Naive thymus-derived CD4-positive, alpha-beta T cell (primary cell): ENCODE measurements around the gene EPHB4. TPM values are rescaled to one million over a fixed set of nuclear protein-coding genes. Genes with fewer than 3 reads are reported as not detected.

Experiments
- ATAC-seq: fragments of 150-1000 bp; cut with Tn5 transposase; 2 replicates; pipeline ENCODE4 v1.10.0; 2021; ENCODE audit warnings: mild to moderate bottlenecking, moderate library complexity
- CTCF ChIA-PET: fragments of 350-600 bp; sonication (Branson Sonifier 250); formaldehyde crosslinking; loops from one replicate; lab custom pipeline; 2021; ENCODE audit warnings: antibody characterized with exemption; lab: Charles Lee
- POLR2A ChIA-PET: fragments of 350-600 bp; sonication (Branson Sonifier 250); formaldehyde crosslinking; loops from one replicate; lab custom pipeline; 2021; ENCODE audit warnings: antibody characterized with exemption, inconsistent platforms; lab: Charles Lee
- DNase-seq, 9 donors: peaks; one replicate each; pipeline versions ENCODE4 v3.0.0 to v3.0.0-alpha.2; 2020 to 2022; ENCODE audit warnings: mixed read lengths in 1 of 9
- H3K27ac ChIP-seq: one replicate; pipeline ENCODE4 v1.7.0; 2013; ENCODE audit warnings: mild to moderate bottlenecking, low read depth, low read length, moderate library complexity
- H3K27me3 ChIP-seq, 2 donors: one replicate each; pipeline ENCODE4 v1.7.0; 2013; ENCODE audit warnings: low read length in 2 of 2, mild to moderate bottlenecking in 2 of 2, moderate library complexity in 2 of 2; ENCODE audit not compliant: control insufficient read depth in 2 of 2, insufficient read depth in 2 of 2
- H3K36me3 ChIP-seq, 3 experiments: 1 replicate in 2 of 3; 2 replicates in 1 of 3; pipeline ENCODE4 v1.7.0; 2013; ENCODE audit warnings: low read length in 3 of 3, mild to moderate bottlenecking in 3 of 3, moderate library complexity in 1 of 3; ENCODE audit not compliant: insufficient read depth in 3 of 3, control insufficient read depth in 2 of 3
- H3K4me1 ChIP-seq, 2 donors: one replicate each; pipeline ENCODE4 v1.7.0; 2013; ENCODE audit warnings: low read length in 2 of 2, mild to moderate bottlenecking in 2 of 2, moderate library complexity in 1 of 2; ENCODE audit not compliant: control insufficient read depth in 2 of 2, insufficient read depth in 2 of 2
- H3K4me3 ChIP-seq: 2 replicates; pipeline ENCODE4 v1.7.0; 2013; ENCODE audit warnings: mild to moderate bottlenecking, low read length
- H3K9me3 ChIP-seq, 3 experiments: 1 replicate in 2 of 3; 2 replicates in 1 of 3; pipeline ENCODE4 v1.7.0; 2013; ENCODE audit warnings: low read length in 3 of 3; ENCODE audit not compliant: control insufficient read depth in 2 of 3
- H3K27ac Mint-ChIP-seq, 9 donors: one replicate each; pipeline ENCODE4 v1.8.0; 2020 to 2022; ENCODE audit warnings: mixed read lengths in 9 of 9, mild to moderate bottlenecking in 8 of 9, moderate library complexity in 5 of 9, inconsistent platforms in 2 of 9
- H3K27me3 Mint-ChIP-seq, 5 donors: one replicate each; pipeline ENCODE4 v1.8.0; 2021 to 2022; ENCODE audit warnings: mixed read lengths in 5 of 5, mild to moderate bottlenecking in 1 of 5
- H3K36me3 Mint-ChIP-seq, 5 donors: one replicate each; pipeline ENCODE4 v1.8.0; 2020 to 2022; ENCODE audit warnings: mixed read lengths in 5 of 5, mild to moderate bottlenecking in 3 of 5, inconsistent platforms in 1 of 5
- H3K4me1 Mint-ChIP-seq, 7 donors: one replicate each; pipeline ENCODE4 v1.8.0; 2020 to 2022; ENCODE audit warnings: mixed read lengths in 7 of 7, mild to moderate bottlenecking in 3 of 7, inconsistent platforms in 1 of 7
- H3K4me3 Mint-ChIP-seq, 10 donors: one replicate each; pipeline ENCODE4 v1.8.0; 2020 to 2022; ENCODE audit warnings: mild to moderate bottlenecking in 10 of 10, mixed read lengths in 10 of 10, moderate library complexity in 6 of 10, inconsistent platforms in 2 of 10
- H3K9me3 Mint-ChIP-seq, 11 donors: one replicate each; pipeline ENCODE4 v1.8.0; 2020 to 2022; ENCODE audit warnings: mixed read lengths in 11 of 11, mild to moderate bottlenecking in 4 of 11, inconsistent platforms in 1 of 11, moderate library complexity in 1 of 11
- intact Hi-C, 2 donors: fragments of 100-400 bp; cut with micrococcal nuclease; formaldehyde crosslinking; loops; one replicate each; pipeline ENCODE4 v1.15.1; 2023
- microRNA-seq: library from miRNA; unstranded; fragments of <30 nt; microRNA quantifications from one replicate; pipeline ENCODE4 v1.2.0, GENCODE V29; 2022; ENCODE audit warnings: borderline microRNAs expressed
- polyA plus RNA-seq, 2 donors: library from polyadenylated mRNA; unstranded; fragments of 300-500 nt; fragmentation: Illumina TruSeq; gene quantifications; one replicate each; pipeline ENCODE4 v1.2.3, GENCODE V29; 2021
- total RNA-seq, 6 experiments: library from RNA in 5 of 6; stranded (reverse) in 5 of 6; gene quantifications; 1 replicate in 5 of 6; 2 replicates in 1 of 6; pipeline ENCODE4 v1.2.3 and lab custom pipeline; 2021 to 2026

EPHB4 gene
- total and polyA plus RNA-seq, 7 experiments from 2014 or later, result 0.23 to 13.2 (median 7.3) TPM; not detected in 1

DNA sequence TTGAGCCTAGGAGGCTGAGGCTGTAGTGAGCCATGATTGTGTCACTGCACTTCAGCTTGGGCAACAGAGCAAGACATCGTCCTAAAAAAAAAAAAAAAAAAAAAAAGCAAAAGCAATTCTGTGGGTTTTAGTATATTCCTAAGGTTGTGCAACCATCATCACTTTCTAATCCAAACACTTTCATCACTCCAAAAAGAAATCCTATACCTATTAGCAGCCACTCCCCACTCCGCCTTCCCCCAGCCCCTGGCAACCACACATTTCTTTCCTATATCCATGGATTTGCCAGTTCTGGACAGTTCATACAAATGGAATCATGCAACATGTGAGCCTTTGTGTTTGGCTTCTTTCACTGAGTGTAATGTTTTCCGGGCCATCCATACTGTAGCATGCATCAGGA is 73.6 kb downstream of the EPHB4 start:
- ChIA-PET POLR2A (interaction anchor here (0.6 kb wide), 1 partner anchor 288 kb away, joined by 6 read pairs; no protein-coding TSS in a partner anchor), CTCF (no interaction called here)

DNA sequence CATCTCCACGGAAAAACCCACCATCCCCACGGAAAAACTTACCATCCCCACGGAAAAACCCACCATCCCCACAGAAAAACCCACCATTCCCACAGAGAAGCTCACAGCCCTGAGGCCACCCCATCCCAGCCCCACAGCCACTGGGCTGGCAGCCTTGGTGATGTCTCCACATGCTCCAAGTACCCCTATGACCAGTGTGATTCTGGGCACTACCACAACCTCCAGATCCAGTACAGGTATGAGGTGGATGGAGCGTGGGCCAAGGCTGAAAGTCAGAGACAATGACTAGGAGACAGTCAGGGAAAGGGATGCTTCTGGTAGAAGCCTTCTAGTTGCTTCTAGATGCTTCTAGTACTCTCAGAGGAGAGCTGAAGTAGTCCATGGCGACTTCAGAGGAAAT is 74.3 kb downstream of the EPHB4 start:
- ChIA-PET POLR2A (no interaction called here), CTCF (no interaction called here)
- DNase-seq (no peak), ATAC-seq (no peak)
- Histone ChIP-seq H3K4me3 (no peak overlapping the region), H3K9me3 (no peaks in the 10 kb centered on the region), H3K27ac (no peak overlapping the region), H3K27me3 (no peaks in the 10 kb centered on the region), H3K4me1 (no peaks in the 10 kb centered on the region), H3K36me3 (no peaks in the 10 kb centered on the region)
- Mint-ChIP-seq H3K9me3 (no peaks in the 10 kb centered on the region), H3K36me3 (no peaks in the 10 kb centered on the region), H3K27ac (no peak overlapping the region), H3K4me1 (no peaks in the 10 kb centered on the region), H3K27me3 (peaks cover 6 to 22% (median 12%) of the 10 kb centered on the region in 5 donors), H3K4me3 (no peak overlapping the region)
- intact Hi-C loops, result no loop called here

More for the DNA sequence above, 73.6 kb downstream of the EPHB4 start:
- H3K4me3 ChIP-seq, result no peak overlapping the region
- H3K36me3 ChIP-seq, result no peaks in the 10 kb centered on the region
- intact Hi-C loops, result no loop called here
- no peak for DNase-seq
- H3K9me3 Mint-ChIP-seq, result no peaks in the 10 kb centered on the region
- no peak overlapping the region for H3K27ac Mint-ChIP-seq
- no peaks in the 10 kb centered on the region for H3K4me1 ChIP-seq
- H3K27ac ChIP-seq, result no peak overlapping the region
- H3K4me1 Mint-ChIP-seq, result no peaks in the 10 kb centered on the region
- H3K27me3 ChIP-seq, result no peaks in the 10 kb centered on the region
- H3K27me3 Mint-ChIP-seq, result peaks cover 6 to 19% (median 10%) of the 10 kb centered on the region in 5 donors
- H3K4me3 Mint-ChIP-seq, result no peak overlapping the region
- no peaks in the 10 kb centered on the region for H3K9me3 ChIP-seq
- no peak for ATAC-seq
- no peaks in the 10 kb centered on the region for H3K36me3 Mint-ChIP-seq

Small RNA genes lying within 50 kb of the gene (microRNA-seq; reads per million reads assigned to microRNA genes)
- not detected for gene MIR6875

Other genes with a start within 250 kb of the EPHB4 start
- 100 to 1,000 TPM; 199 to 504 (median 407) TPM for gene LRCH4, start 241.4 kb downstream of the EPHB4 start, total RNA-seq
- gene LRCH4, start 241.4 kb downstream of the EPHB4 start, polyA plus RNA-seq, result 100 to 1,000 TPM; 143 to 199 TPM
- 1 to 10 TPM in 4 of 5 experiments, under 1 TPM in 1; 0.75 to 3.1 (median 1.7) TPM for gene FBXO24, start 241.2 kb downstream of the EPHB4 start, total RNA-seq
- gene FBXO24, start 241.2 kb downstream of the EPHB4 start, polyA plus RNA-seq, result 1 to 10 TPM; 2.0 TPM
- 10 to 100 TPM in 1 of 5 experiments, 1 to 10 TPM in 4; 9.1 to 11.7 (median 9.5) TPM for gene PCOLCE, start 225.2 kb downstream of the EPHB4 start, total RNA-seq
- gene PCOLCE, start 225.2 kb downstream of the EPHB4 start, polyA plus RNA-seq, result under 1 TPM in 1 of 2 donors, not detected in 1; 0.64 TPM
- 10 to 100 TPM in 4 of 5 experiments, 1 to 10 TPM in 1; 8.8 to 54.9 (median 13.1) TPM for gene MOSPD3, start 215.0 kb downstream of the EPHB4 start, total RNA-seq
- 10 to 100 TPM; 20.4 to 20.6 TPM for gene MOSPD3, start 215.0 kb downstream of the EPHB4 start, polyA plus RNA-seq
- gene TFR2, start 186.0 kb downstream of the EPHB4 start, total RNA-seq, result 10 to 100 TPM in 1 of 5 experiments, 1 to 10 TPM in 4; 1.8 to 14.4 (median 4.0) TPM
- gene TFR2, start 186.0 kb downstream of the EPHB4 start, polyA plus RNA-seq, result 1 to 10 TPM in 1 of 2 donors, under 1 TPM in 1; 0.55 to 1.3 TPM
- gene ACTL6B, start 171.1 kb downstream of the EPHB4 start, total RNA-seq, result not detected
- gene ACTL6B, start 171.1 kb downstream of the EPHB4 start, polyA plus RNA-seq, result not detected
- 100 to 1,000 TPM in 4 of 5 experiments, 10 to 100 TPM in 1; 98.2 to 215 (median 132) TPM for gene GNB2, start 153.8 kb downstream of the EPHB4 start, total RNA-seq
- gene GNB2, start 153.8 kb downstream of the EPHB4 start, polyA plus RNA-seq, result 10 to 100 TPM; 35.8 to 53.2 TPM
- gene GIGYF1, start 133.3 kb downstream of the EPHB4 start, total RNA-seq, result 100 to 1,000 TPM in 2 of 5 experiments, 10 to 100 TPM in 3; 48.3 to 125 (median 91.4) TPM
- gene GIGYF1, start 133.3 kb downstream of the EPHB4 start, polyA plus RNA-seq, result 1 to 10 TPM; 1.4 to 2.9 TPM
- 10 to 100 TPM in 4 of 5 experiments, 1 to 10 TPM in 1; 8.9 to 38.2 (median 15.0) TPM for gene POP7, start 121.4 kb downstream of the EPHB4 start, total RNA-seq
- 10 to 100 TPM; 37.3 to 56.4 TPM for gene POP7, start 121.4 kb downstream of the EPHB4 start, polyA plus RNA-seq
- gene EPO, start 107.1 kb downstream of the EPHB4 start, total RNA-seq, result not detected
- not detected for gene EPO, start 107.1 kb downstream of the EPHB4 start, polyA plus RNA-seq
- not detected for gene ZAN, start 93.9 kb downstream of the EPHB4 start, total RNA-seq
- gene ZAN, start 93.9 kb downstream of the EPHB4 start, polyA plus RNA-seq, result not detected
- 10 to 100 TPM; 50.4 to 78.6 (median 62.7) TPM for gene SLC12A9, start 25.2 kb upstream of the EPHB4 start, total RNA-seq
- 1 to 10 TPM; 5.0 to 7.8 TPM for gene SLC12A9, start 25.2 kb upstream of the EPHB4 start, polyA plus RNA-seq
- 10 to 100 TPM in 4 of 5 experiments, 1 to 10 TPM in 1; 8.0 to 28.1 (median 10.4) TPM for gene TRIP6, start 39.9 kb upstream of the EPHB4 start, total RNA-seq
- 1 to 10 TPM; 3.4 to 3.9 TPM for gene TRIP6, start 39.9 kb upstream of the EPHB4 start, polyA plus RNA-seq
- 100 to 1,000 TPM; 212 to 271 (median 261) TPM for gene SRRT, start 47.6 kb upstream of the EPHB4 start, total RNA-seq
- gene SRRT, start 47.6 kb upstream of the EPHB4 start, polyA plus RNA-seq, result 10 to 100 TPM; 43.6 to 64.4 TPM
- gene UFSP1, start 62.2 kb upstream of the EPHB4 start, total RNA-seq, result 10 to 100 TPM in 1 of 5 experiments, 1 to 10 TPM in 4; 2.1 to 11.1 (median 3.5) TPM
- 1 to 10 TPM in 1 of 2 donors, under 1 TPM in 1; 0.99 to 1.9 TPM for gene UFSP1, start 62.2 kb upstream of the EPHB4 start, polyA plus RNA-seq
- under 1 TPM in 3 of 5 experiments, not detected in 2; 0.11 to 0.32 (median 0.22) TPM for gene ACHE, start 68.4 kb upstream of the EPHB4 start, total RNA-seq
- not detected for gene ACHE, start 68.4 kb upstream of the EPHB4 start, polyA plus RNA-seq
- not detected for gene MUC3A, start 122.0 kb upstream of the EPHB4 start, total RNA-seq
- gene MUC3A, start 122.0 kb upstream of the EPHB4 start, polyA plus RNA-seq, result not detected
- not detected for gene MUC12, start 142.0 kb upstream of the EPHB4 start, total RNA-seq
- not detected for gene MUC12, start 142.0 kb upstream of the EPHB4 start, polyA plus RNA-seq
- not detected for gene MUC17, start 192.6 kb upstream of the EPHB4 start, total RNA-seq
- gene MUC17, start 192.6 kb upstream of the EPHB4 start, polyA plus RNA-seq, result not detected